ENCODE results near the gene PRH2.

DNA sequence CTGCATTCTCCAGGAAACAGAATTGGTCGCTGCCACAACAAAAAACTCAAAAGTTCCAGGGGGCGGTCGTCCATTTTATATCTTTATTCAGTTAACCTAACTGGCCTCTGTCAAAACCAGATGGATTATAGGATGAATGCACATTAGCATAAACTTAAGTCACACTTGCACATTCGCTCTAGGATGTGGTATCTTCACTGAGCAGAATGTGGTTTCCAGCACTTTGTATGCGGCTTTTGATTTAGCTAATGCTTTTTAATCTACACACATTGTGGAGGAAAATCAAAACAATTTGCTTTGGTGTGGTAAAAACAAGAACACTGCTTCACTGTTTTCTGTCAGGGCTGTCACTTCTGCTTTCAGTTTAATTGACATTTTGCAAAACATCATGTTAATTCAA, 53.2 kb downstream of the PRH2 start:
- TF ChIP-seq, protein P1, sequence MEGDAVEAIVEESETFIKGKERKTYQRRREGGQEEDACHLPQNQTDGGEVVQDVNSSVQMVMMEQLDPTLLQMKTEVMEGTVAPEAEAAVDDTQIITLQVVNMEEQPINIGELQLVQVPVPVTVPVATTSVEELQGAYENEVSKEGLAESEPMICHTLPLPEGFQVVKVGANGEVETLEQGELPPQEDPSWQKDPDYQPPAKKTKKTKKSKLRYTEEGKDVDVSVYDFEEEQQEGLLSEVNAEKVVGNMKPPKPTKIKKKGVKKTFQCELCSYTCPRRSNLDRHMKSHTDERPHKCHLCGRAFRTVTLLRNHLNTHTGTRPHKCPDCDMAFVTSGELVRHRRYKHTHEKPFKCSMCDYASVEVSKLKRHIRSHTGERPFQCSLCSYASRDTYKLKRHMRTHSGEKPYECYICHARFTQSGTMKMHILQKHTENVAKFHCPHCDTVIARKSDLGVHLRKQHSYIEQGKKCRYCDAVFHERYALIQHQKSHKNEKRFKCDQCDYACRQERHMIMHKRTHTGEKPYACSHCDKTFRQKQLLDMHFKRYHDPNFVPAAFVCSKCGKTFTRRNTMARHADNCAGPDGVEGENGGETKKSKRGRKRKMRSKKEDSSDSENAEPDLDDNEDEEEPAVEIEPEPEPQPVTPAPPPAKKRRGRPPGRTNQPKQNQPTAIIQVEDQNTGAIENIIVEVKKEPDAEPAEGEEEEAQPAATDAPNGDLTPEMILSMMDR (IDR thresholded peaks at IDR 0.05; ENCODE audit: insufficient read depth, low read length): no peak
- TF ChIP-seq GABPA (IDR thresholded peaks at IDR 0.05; ENCODE audit: low read depth) (no peak), POLR2AphosphoS5 (IDR thresholded peaks at IDR 0.05; ENCODE audit: low read depth) (no peak)
- TF ChIP-seq, protein P2, sequence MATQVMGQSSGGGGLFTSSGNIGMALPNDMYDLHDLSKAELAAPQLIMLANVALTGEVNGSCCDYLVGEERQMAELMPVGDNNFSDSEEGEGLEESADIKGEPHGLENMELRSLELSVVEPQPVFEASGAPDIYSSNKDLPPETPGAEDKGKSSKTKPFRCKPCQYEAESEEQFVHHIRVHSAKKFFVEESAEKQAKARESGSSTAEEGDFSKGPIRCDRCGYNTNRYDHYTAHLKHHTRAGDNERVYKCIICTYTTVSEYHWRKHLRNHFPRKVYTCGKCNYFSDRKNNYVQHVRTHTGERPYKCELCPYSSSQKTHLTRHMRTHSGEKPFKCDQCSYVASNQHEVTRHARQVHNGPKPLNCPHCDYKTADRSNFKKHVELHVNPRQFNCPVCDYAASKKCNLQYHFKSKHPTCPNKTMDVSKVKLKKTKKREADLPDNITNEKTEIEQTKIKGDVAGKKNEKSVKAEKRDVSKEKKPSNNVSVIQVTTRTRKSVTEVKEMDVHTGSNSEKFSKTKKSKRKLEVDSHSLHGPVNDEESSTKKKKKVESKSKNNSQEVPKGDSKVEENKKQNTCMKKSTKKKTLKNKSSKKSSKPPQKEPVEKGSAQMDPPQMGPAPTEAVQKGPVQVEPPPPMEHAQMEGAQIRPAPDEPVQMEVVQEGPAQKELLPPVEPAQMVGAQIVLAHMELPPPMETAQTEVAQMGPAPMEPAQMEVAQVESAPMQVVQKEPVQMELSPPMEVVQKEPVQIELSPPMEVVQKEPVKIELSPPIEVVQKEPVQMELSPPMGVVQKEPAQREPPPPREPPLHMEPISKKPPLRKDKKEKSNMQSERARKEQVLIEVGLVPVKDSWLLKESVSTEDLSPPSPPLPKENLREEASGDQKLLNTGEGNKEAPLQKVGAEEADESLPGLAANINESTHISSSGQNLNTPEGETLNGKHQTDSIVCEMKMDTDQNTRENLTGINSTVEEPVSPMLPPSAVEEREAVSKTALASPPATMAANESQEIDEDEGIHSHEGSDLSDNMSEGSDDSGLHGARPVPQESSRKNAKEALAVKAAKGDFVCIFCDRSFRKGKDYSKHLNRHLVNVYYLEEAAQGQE (IDR thresholded peaks at IDR 0.05; ENCODE audit: insufficient replicate concordance, low read depth): no peak

Measured in HL-60 (cell line).